Measurements from ENCODE around the gene AFAP1. TPM values are rescaled to one million over a fixed set of nuclear protein-coding genes. Genes with fewer than 3 reads are reported as not detected.

AFAP1 gene
- total RNA-seq, 1 experiment from 2014 or later = 23.6 TPM

GRCh38 chr4:7815981-7816380 lies 123.7 kb downstream of the AFAP1 start:
- Mint-ChIP-seq H3K36me3 (peaks cover 33% of the 10 kb centered on the region), H3K27ac (no peak overlapping the region), H3K27me3 (ENCODE audit: low read depth) (no peaks in the 10 kb centered on the region), H3K4me3 (no peak overlapping the region), H3K9me3 (no peaks in the 10 kb centered on the region), H3K4me1 (peaks cover 12% of the 10 kb centered on the region)
- POLR2A ChIA-PET = no interaction called here
- no peak for ATAC-seq
- CTCF ChIA-PET = interaction anchor here (1.9 to 3.8 kb wide), 3 partner anchors 9 to 14 kb away, joined by 5 to 13 read pairs (median 10); no protein-coding TSS in a partner anchor
- DNase-seq (ENCODE audit: low spot score) = no peak
- TF ChIP-seq, protein P1, sequence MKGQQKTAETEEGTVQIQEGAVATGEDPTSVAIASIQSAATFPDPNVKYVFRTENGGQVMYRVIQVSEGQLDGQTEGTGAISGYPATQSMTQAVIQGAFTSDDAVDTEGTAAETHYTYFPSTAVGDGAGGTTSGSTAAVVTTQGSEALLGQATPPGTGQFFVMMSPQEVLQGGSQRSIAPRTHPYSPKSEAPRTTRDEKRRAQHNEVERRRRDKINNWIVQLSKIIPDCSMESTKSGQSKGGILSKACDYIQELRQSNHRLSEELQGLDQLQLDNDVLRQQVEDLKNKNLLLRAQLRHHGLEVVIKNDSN (CRISPR knock-in tag; IDR thresholded peaks at IDR 0.05) = no peak
- TF ChIP-seq FOXK1 (CRISPR knock-in tag; IDR thresholded peaks at IDR 0.05) = no peak
- no peak for TF ChIP-seq AFF4 (CRISPR knock-in tag; IDR thresholded peaks at IDR 0.05; ENCODE audit: borderline replicate concordance)
- TF ChIP-seq ZSCAN18 (CRISPR knock-in tag; IDR thresholded peaks at IDR 0.05) = no peak
- no peak for TF ChIP-seq ZNF121 (CRISPR knock-in tag; IDR thresholded peaks at IDR 0.05)
- no peak for TF ChIP-seq CREM (CRISPR knock-in tag; IDR thresholded peaks at IDR 0.05)
- no peak for TF ChIP-seq TEAD4 (CRISPR knock-in tag; IDR thresholded peaks at IDR 0.05)
- no peak for TF ChIP-seq ZNF317 (CRISPR knock-in tag; IDR thresholded peaks at IDR 0.05; ENCODE audit: borderline replicate concordance, low read depth)
- TF ChIP-seq FOXP1 (CRISPR knock-in tag; IDR thresholded peaks at IDR 0.05; ENCODE audit: borderline replicate concordance) = no peak
- no peak for TF ChIP-seq ZBTB21 (CRISPR knock-in tag; IDR thresholded peaks at IDR 0.05; ENCODE audit: borderline replicate concordance)
- TF ChIP-seq E2F1 (CRISPR knock-in tag; IDR thresholded peaks at IDR 0.05) = no peak
- no peak for TF ChIP-seq HMGA2 (CRISPR knock-in tag; IDR thresholded peaks at IDR 0.05)
- TF ChIP-seq, protein P2, sequence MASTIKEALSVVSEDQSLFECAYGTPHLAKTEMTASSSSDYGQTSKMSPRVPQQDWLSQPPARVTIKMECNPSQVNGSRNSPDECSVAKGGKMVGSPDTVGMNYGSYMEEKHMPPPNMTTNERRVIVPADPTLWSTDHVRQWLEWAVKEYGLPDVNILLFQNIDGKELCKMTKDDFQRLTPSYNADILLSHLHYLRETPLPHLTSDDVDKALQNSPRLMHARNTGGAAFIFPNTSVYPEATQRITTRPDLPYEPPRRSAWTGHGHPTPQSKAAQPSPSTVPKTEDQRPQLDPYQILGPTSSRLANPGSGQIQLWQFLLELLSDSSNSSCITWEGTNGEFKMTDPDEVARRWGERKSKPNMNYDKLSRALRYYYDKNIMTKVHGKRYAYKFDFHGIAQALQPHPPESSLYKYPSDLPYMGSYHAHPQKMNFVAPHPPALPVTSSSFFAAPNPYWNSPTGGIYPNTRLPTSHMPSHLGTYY (CRISPR knock-in tag; IDR thresholded peaks at IDR 0.05) = no peak
- TF ChIP-seq SP1 (CRISPR knock-in tag; conservative IDR thresholded peaks at IDR 0.05) = no peak
- no peak for TF ChIP-seq ZNF396 (CRISPR knock-in tag; IDR thresholded peaks at IDR 0.05; ENCODE audit: borderline replicate concordance)
- no peak for TF ChIP-seq NR2C2 (CRISPR knock-in tag; IDR thresholded peaks at IDR 0.05)
- TF ChIP-seq, protein P3, sequence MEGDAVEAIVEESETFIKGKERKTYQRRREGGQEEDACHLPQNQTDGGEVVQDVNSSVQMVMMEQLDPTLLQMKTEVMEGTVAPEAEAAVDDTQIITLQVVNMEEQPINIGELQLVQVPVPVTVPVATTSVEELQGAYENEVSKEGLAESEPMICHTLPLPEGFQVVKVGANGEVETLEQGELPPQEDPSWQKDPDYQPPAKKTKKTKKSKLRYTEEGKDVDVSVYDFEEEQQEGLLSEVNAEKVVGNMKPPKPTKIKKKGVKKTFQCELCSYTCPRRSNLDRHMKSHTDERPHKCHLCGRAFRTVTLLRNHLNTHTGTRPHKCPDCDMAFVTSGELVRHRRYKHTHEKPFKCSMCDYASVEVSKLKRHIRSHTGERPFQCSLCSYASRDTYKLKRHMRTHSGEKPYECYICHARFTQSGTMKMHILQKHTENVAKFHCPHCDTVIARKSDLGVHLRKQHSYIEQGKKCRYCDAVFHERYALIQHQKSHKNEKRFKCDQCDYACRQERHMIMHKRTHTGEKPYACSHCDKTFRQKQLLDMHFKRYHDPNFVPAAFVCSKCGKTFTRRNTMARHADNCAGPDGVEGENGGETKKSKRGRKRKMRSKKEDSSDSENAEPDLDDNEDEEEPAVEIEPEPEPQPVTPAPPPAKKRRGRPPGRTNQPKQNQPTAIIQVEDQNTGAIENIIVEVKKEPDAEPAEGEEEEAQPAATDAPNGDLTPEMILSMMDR (IDR thresholded peaks at IDR 0.05) = no peak
- TF ChIP-seq CBFB (CRISPR knock-in tag; IDR thresholded peaks at IDR 0.05; ENCODE audit: low read depth) = no peak
- no peak for TF ChIP-seq TEAD1 (CRISPR knock-in tag; IDR thresholded peaks at IDR 0.05)
- TF ChIP-seq ETV6 (CRISPR knock-in tag; IDR thresholded peaks at IDR 0.05) = no peak
